ENCODE data around the gene HOXD13.

The HOXD13 gene

DNA sequence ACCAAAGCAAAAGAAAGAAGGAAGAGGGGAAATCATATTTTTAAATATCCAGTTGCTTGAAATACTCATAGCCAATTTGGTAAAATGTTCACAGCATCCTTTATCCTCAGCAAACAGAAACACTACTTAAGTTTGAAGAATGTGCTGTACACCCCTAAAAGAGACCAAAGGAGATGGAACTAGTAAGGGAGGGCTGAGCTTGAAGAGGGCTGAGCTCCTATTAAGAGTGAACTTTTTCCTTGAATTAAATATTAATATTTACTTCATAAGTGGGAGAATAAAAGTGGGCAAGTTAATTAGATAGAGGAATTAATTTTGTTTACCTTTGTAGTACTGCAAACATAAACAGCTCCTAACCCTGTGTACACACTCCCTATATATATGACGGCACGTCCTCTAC, 15.7 kb upstream of the HOXD13 start:
- H3K9me3 ChIP-seq (ENCODE audit: control insufficient read depth, insufficient read depth, low read length) = peaks cover 6% of the 10 kb centered on the region; the same call in 1 of the 2 replicates
- H3K27me3 ChIP-seq (ENCODE audit: control insufficient read depth, low read length) = peaks cover 12% of the 10 kb centered on the region

DNA sequence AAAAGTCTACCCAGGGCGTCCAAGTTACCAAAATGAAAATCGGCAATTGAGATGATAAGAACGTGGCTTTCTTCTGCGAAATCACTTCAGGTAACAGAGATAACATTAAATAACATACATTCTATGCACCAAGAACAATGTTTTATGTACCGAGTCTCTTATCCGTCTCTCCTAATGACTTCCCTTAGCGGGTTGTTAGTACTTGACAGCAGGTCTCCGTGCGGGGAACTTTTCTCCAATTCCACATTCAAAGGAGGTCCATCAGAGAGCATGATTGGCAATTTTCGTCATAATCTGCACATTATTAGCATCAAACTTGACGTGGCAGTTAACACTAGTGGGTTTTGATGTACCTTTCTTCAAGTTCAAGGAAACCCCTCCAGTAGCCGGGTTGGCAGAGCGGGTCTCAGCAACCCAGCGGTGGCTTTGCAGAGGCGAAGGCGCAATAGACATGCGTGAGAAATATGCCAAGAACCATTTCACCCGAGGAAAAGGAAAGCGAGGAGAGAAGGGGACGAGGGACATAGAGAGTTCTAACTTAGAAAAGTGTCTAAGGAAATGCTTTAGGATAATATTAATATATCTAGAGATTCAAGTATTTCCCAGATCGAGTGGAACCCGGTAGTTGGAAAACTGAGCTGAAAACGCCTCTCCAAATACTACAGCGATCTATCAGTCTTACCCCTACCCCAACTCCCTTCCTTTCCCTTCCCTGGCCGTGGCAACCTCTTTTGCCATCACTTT, 13.8 kb upstream of the HOXD13 start:
- no peaks in the 10 kb centered on the region for H3K9me2 ChIP-seq (replicated peaks; ENCODE audit: control insufficient read depth, low read length)
- H3K4me1 ChIP-seq (ENCODE audit: control insufficient read depth, low read length) = no peaks in the 10 kb centered on the region
- H3F3A ChIP-seq (ENCODE audit: control insufficient read depth, insufficient read depth) = no peaks in the 10 kb centered on the region
- no peak overlapping the region for H3K4me3 ChIP-seq (ENCODE audit: low read length)
- H3K4me2 ChIP-seq (ENCODE audit: low read length) = no peak overlapping the region
- H3K79me2 ChIP-seq (ENCODE audit: control insufficient read depth, low read length) = no peaks in the 10 kb centered on the region
- peaks cover 12% of the 10 kb centered on the region for H3K27me3 ChIP-seq (ENCODE audit: control insufficient read depth, low read length)
- no peaks in the 10 kb centered on the region for H4K20me1 ChIP-seq (ENCODE audit: control insufficient read depth, insufficient read depth, low read depth, low read length)
- H3K36me3 ChIP-seq (ENCODE audit: control insufficient read depth, low read length) = no peaks in the 10 kb centered on the region
- peaks cover 6% of the 10 kb centered on the region; the same call in 1 of the 2 replicates for H3K9me3 ChIP-seq (ENCODE audit: control insufficient read depth, insufficient read depth, low read length)
- no peak overlapping the region for H3K27ac ChIP-seq (ENCODE audit: low read depth, low read length)
- TF ChIP-seq, protein P1, sequence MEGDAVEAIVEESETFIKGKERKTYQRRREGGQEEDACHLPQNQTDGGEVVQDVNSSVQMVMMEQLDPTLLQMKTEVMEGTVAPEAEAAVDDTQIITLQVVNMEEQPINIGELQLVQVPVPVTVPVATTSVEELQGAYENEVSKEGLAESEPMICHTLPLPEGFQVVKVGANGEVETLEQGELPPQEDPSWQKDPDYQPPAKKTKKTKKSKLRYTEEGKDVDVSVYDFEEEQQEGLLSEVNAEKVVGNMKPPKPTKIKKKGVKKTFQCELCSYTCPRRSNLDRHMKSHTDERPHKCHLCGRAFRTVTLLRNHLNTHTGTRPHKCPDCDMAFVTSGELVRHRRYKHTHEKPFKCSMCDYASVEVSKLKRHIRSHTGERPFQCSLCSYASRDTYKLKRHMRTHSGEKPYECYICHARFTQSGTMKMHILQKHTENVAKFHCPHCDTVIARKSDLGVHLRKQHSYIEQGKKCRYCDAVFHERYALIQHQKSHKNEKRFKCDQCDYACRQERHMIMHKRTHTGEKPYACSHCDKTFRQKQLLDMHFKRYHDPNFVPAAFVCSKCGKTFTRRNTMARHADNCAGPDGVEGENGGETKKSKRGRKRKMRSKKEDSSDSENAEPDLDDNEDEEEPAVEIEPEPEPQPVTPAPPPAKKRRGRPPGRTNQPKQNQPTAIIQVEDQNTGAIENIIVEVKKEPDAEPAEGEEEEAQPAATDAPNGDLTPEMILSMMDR (IDR thresholded peaks at IDR 0.05; ENCODE audit: low read depth, low read length, poor library complexity, severe bottlenecking) = no peak
- no peak for TF ChIP-seq EZH2phosphoT487 (IDR thresholded peaks at IDR 0.05; ENCODE audit: borderline replicate concordance, low read length)

More for the DNA sequence above, 15.7 kb upstream of the HOXD13 start:
- Histone ChIP-seq H4K20me1 (ENCODE audit: control insufficient read depth, insufficient read depth, low read depth, low read length) (no peaks in the 10 kb centered on the region), H3K4me2 (ENCODE audit: low read length) (no peak overlapping the region), H3K4me1 (ENCODE audit: control insufficient read depth, low read length) (no peaks in the 10 kb centered on the region), H3K79me2 (ENCODE audit: control insufficient read depth, low read length) (no peaks in the 10 kb centered on the region), H3K9me2 (replicated peaks; ENCODE audit: control insufficient read depth, low read length) (no peaks in the 10 kb centered on the region), H3K27ac (ENCODE audit: low read depth, low read length) (no peak overlapping the region), H3F3A (ENCODE audit: control insufficient read depth, insufficient read depth) (no peaks in the 10 kb centered on the region), H3K4me3 (ENCODE audit: low read length) (no peak overlapping the region), H3K36me3 (ENCODE audit: control insufficient read depth, low read length) (no peaks in the 10 kb centered on the region)
- no peak for TF ChIP-seq EZH2phosphoT487 (IDR thresholded peaks at IDR 0.05; ENCODE audit: borderline replicate concordance, low read length)
- TF ChIP-seq, protein P1 (IDR thresholded peaks at IDR 0.05; ENCODE audit: low read depth, low read length, poor library complexity, severe bottlenecking) = no peak

DNA sequence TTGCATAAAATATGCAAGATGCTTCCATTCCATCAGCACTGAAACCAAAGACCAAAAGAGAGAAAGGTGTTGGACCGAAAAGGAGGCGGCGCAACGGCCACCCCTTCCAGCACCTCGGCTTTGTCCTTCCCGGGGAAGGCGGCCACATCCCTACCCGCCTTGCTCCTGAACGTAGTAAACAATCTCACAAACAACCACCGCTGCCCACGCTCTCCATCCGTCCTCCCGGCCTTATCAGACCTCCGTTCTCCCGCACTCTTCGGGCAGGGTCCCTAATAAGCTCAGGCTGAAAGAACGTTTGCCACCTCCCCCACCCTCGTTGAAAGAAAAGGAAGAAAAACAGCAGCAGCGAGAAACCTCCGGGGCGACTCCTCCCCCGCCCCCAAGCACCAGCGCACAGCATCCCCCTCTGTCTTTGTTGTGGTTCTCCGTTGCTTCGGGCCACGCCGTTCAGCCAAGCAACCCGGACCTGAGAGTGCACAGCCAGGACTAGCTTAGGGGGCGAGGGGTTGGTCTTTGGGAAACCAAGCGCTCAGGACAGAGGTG, 13.2 kb upstream of the HOXD13 start:
- H3K79me2 ChIP-seq (ENCODE audit: control insufficient read depth, low read length) = no peaks in the 10 kb centered on the region
- no peak overlapping the region for H3K4me3 ChIP-seq (ENCODE audit: low read length)
- TF ChIP-seq, protein P1 (IDR thresholded peaks at IDR 0.05; ENCODE audit: low read depth, low read length, poor library complexity, severe bottlenecking) = no peak
- TF ChIP-seq EZH2phosphoT487 (IDR thresholded peaks at IDR 0.05; ENCODE audit: borderline replicate concordance, low read length) = no peak
- peaks cover 12% of the 10 kb centered on the region for H3K27me3 ChIP-seq (ENCODE audit: control insufficient read depth, low read length)
- no peak overlapping the region for H3K4me2 ChIP-seq (ENCODE audit: low read length)
- peaks cover 6% of the 10 kb centered on the region; the same call in 1 of the 2 replicates for H3K9me3 ChIP-seq (ENCODE audit: control insufficient read depth, insufficient read depth, low read length)
- no peaks in the 10 kb centered on the region for H3F3A ChIP-seq (ENCODE audit: control insufficient read depth, insufficient read depth)
- H3K27ac ChIP-seq (ENCODE audit: low read depth, low read length) = no peak overlapping the region
- H3K4me1 ChIP-seq (ENCODE audit: control insufficient read depth, low read length) = no peaks in the 10 kb centered on the region
- H3K36me3 ChIP-seq (ENCODE audit: control insufficient read depth, low read length) = no peaks in the 10 kb centered on the region
- H3K9me2 ChIP-seq (replicated peaks; ENCODE audit: control insufficient read depth, low read length) = no peaks in the 10 kb centered on the region
- no peaks in the 10 kb centered on the region for H4K20me1 ChIP-seq (ENCODE audit: control insufficient read depth, insufficient read depth, low read depth, low read length)
